GM19035 (cell line): ENCODE results near the gene PHLDA1.
A peak's percentile ranks its signal among the peaks of the same experiment; 100 is the strongest.
"Not testable (repeated sequence)": the region's sequence is repeated elsewhere in the genome, so short reads cannot be mapped to it uniquely, and the experiment has no call there.

ENCODE experiments used
- ATAC-seq: cut with Tn5 transposase; IDR thresholded peaks from one replicate; pipeline ENCODE4 v1.9.1; 2021; ENCODE audit not compliant: unreplicated experiment

Gene PHLDA1

DNA sequence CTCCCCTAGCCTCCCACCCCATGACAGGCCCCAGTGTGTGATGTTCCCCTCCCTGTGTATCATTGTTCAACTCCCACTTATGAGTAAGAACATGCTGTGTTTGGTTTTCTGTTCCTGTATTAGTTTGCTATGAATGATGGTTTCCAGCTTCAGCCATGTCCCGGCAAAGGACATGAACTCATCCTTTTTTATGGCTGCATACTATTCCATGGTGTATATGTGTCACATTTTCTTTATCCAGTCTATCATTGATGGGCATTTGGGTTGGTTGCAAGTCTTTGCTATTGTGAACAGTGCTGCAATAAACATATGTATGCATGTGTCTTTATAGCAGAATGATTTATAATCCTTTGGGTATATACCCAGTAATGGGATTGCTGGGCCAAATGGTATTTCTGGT is 43.9 kb downstream of the PHLDA1 start:
- ATAC-seq = not testable (repeated sequence)

DNA sequence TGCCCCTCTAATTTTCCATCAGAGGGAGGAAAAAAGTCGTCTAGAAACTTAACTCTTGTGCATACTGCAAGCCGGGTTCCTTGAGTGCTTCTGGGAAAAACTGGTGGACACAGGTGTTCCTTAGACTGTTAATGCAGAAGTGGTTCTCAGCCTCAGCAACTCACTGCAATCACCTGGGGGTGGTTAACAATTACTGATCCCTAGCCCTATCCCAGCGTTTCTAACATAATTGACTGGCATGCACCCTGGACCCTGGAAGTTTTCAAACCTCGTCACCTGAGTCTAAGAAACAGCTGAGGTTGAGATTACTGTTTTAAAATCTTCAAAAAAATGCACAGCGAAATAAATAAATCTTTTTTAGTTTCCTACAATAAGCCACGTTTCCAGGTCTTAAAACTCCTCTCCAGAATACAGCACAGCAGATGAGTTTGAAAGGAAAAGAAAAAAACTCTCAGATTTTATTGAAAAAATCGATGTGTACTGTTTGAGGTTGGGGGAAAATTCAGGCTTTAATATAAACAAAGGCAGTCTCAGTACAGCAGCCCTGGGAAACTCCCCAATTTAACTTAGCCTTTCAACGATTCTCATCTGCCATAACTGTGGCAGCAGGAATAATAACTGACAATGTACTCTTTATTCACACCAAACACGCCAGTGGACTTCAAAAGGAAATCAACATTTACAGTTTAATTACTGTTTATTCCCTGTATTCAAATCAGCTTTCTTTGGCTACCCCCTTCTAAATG is 45.4 kb downstream of the PHLDA1 start:
- ATAC-seq = no peak

- no peak for ATAC-seq
These were observed 46.0 kb downstream of the PHLDA1 start for GRCh38 chr12:75985566-75985965.

DNA sequence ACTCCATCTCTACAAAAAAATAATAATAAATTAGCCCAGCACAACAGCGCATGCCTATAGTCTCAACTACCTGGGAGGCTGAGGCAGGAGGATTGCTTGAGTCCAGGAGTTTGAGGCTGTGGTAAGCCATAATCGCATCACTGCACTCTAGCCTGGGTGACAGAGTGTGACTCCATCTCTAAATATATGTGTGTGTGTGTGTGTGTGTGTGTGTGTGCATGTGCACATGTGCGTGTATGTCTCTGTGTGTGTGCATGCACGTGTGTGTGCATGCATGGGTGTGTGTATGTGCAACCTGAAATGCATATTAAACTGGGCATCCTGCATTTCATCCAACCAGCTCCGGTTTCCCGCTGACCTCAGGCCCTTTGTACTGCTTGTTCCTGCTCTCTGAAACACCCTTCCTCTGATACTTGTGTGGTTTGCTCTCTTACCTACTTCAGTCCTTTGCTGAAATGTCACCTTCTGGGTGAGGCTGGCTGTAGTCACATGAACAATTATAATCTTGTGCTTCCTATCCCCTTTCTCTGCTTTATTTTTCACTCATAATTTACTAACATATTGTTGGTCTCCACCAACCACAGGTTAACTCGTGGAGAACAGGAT is 46.9 kb downstream of the PHLDA1 start:
- no peak for ATAC-seq

- ATAC-seq = not testable (repeated sequence)
These were observed 47.7 kb downstream of the PHLDA1 start for GRCh38 chr12:75983851-75984250.

GRCh38 chr12:75982979-75983660 is 48.5 kb downstream of the PHLDA1 start:
- ATAC-seq = no peak

DNA sequence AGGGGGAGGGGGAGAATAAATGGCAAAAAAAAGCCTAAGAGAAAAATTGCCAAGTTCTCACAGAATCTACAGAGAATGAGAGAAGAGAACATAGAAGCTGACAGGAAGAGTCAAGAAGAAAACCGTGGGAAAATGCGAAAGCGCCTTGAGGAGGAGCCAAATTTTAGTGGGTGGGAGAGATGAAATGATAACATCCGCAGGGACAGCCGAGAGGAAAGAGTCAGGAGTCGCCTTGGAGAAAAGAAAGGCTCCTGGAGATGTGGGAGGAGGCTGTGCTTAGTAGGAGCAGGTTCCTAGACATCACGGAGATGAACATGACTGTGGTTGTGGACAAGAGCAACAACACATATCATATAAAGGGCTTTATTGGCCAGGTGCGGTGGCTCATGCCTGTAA is 49.4 kb downstream of the PHLDA1 start:
- ATAC-seq = no peak

DNA sequence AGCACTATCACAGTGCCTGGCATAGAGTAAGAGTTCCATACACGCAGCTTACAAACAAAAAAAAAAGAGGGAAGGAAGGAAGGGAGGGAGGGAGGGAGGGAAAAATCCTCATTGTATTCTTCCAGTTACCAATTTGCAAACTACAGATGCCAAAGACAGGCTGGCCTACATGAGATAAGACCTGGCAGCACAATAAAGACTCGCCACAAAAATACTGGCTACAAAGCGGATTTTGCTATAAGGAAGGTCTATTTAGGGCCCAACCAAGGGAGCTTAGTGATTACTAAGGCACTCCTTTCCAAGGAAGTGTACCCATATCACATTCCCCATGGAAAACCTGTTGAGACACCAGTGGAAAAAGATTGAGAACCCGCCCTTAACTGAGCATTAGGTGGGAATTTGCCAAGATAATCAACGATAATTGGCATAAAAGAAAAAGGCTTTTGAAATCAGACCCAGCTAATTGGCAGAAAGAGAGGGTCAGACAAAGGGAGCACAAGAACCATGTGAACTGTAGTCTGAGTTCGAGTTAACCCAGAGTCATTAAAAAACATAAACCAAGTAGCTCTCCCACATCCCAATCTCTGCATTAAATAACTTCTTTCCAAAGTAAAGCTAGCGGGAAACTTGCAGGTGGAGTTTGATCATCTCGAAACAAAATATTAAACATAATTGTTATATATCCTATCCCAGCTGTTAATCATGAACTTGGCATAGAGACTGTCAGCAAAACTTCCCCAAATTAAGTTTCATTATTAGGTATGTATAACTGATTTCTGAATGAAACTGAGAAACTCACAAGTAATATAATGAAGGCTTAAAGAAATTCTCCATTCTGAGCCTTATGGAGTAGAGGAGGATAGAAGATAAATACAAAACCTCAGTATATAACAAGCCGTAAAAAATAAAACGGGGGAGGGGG is 50.1 kb downstream of the PHLDA1 start:
- peak; percentile 35 for ATAC-seq

DNA sequence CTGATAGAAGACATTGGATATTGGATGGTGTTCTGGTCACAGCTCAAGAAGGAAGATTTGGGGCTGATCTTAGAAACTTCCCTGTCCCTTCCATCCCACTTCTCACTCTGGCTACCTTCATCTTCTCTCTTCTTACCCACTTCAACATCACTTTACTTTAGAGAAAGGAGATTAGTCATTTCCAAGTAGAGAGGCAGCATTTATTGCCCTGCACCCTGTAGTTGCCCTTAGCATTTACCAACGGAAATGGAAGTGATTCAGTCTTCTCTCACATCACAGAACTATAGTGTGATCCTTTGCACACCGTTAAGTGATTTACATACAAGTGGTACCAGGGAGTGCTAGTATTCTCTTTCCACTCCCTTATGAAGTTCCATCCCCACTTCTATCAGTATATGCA is 52.4 kb downstream of the PHLDA1 start:
- no peak for ATAC-seq

- ATAC-seq = no peak
These were observed 52.9 kb downstream of the PHLDA1 start for GRCh38 chr12:75978677-75979076.

- peak; percentile 98 for ATAC-seq
These were observed 53.5 kb downstream of the PHLDA1 start for GRCh38 chr12:75977952-75978671.

GRCh38 chr12:75977590-75977951 is 54.0 kb downstream of the PHLDA1 start:
- peak; percentile 7 for ATAC-seq

DNA sequence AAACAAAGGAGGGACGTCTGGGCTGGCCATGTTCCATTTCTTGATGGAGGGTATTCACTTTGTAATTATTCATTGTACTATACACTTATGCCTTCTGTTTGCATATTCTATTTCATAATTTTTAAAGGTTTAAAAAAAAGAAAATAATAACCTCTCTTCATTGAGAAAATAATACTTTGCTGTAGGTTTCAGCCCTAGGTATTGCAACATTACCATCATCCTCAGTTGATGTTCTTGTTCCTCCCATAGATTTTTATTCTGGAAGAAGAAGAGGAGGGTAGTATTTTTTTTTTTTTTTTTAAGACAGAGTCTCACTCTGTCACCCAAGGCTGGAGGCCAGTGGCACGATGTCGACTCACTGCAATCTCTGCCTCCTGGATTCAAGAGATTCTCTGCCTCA is 54.7 kb downstream of the PHLDA1 start:
- ATAC-seq = no peak

GRCh38 chr12:75976113-75976512 is 55.5 kb downstream of the PHLDA1 start:
- no peak for ATAC-seq

- ATAC-seq = no peak
These were observed 55.9 kb downstream of the PHLDA1 start for GRCh38 chr12:75975702-75976101.
